ENCODE measurements around the gene IL17B.

The IL17B gene

GRCh38 chr5:149326611-149327010 is 52.5 kb downstream of the IL17B start:
- Mint-ChIP-seq H3K4me1 (peaks cover 25% of the 10 kb centered on the region), H3K27me3 (ENCODE audit: low read depth) (no peaks in the 10 kb centered on the region), H3K9me3 (no peaks in the 10 kb centered on the region), H3K27ac (no peak overlapping the region), H3K4me3 (no peak overlapping the region), H3K36me3 (ENCODE audit: low read depth) (no peaks in the 10 kb centered on the region)
- TF ChIP-seq, protein P1, sequence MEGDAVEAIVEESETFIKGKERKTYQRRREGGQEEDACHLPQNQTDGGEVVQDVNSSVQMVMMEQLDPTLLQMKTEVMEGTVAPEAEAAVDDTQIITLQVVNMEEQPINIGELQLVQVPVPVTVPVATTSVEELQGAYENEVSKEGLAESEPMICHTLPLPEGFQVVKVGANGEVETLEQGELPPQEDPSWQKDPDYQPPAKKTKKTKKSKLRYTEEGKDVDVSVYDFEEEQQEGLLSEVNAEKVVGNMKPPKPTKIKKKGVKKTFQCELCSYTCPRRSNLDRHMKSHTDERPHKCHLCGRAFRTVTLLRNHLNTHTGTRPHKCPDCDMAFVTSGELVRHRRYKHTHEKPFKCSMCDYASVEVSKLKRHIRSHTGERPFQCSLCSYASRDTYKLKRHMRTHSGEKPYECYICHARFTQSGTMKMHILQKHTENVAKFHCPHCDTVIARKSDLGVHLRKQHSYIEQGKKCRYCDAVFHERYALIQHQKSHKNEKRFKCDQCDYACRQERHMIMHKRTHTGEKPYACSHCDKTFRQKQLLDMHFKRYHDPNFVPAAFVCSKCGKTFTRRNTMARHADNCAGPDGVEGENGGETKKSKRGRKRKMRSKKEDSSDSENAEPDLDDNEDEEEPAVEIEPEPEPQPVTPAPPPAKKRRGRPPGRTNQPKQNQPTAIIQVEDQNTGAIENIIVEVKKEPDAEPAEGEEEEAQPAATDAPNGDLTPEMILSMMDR (IDR thresholded peaks at IDR 0.05; ENCODE audit: unreplicated experiment in 3 of 3): no peak

DNA sequence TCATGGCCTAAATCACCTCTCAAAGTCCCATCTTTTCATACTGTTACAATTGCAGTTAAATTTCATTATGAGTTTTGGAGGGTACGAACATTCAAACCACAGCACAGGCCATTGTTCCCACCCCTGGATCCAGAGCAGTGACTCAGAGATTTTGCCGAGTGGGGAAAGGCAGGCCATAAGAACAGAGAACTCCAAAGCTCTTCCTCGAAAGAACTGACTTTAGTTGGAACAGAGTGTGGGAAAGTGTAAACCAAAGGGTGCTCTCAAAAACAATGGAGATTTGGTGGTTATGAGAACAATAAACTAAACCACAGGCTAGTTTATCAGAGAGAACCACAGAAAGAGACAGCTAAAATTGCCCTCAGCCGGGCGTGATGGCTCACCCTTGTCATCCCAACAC is 53.2 kb downstream of the IL17B start:
- Mint-ChIP-seq H3K4me3 (no peak overlapping the region), H3K27me3 (ENCODE audit: low read depth) (no peaks in the 10 kb centered on the region), H3K4me1 (peaks cover 29% of the 10 kb centered on the region), H3K27ac (no peak overlapping the region), H3K9me3 (no peaks in the 10 kb centered on the region), H3K36me3 (ENCODE audit: low read depth) (no peaks in the 10 kb centered on the region)
- TF ChIP-seq, protein P1 (IDR thresholded peaks at IDR 0.05; ENCODE audit: unreplicated experiment in 3 of 3): no peak

GRCh38 chr5:149325166-149325735 is 53.8 kb downstream of the IL17B start:
- H3K4me3 Mint-ChIP-seq: no peak overlapping the region
- no peaks in the 10 kb centered on the region for H3K9me3 Mint-ChIP-seq
- H3K27ac Mint-ChIP-seq: peak overlapping the region in 2 of 3 experiments; percentile 51 to 100
- TF ChIP-seq, protein P1 (IDR thresholded peaks at IDR 0.05; ENCODE audit: unreplicated experiment in 3 of 3): no peak
- peaks cover 35% of the 10 kb centered on the region for H3K4me1 Mint-ChIP-seq
- no peaks in the 10 kb centered on the region for H3K27me3 Mint-ChIP-seq (ENCODE audit: low read depth)
- H3K36me3 Mint-ChIP-seq (ENCODE audit: low read depth): no peaks in the 10 kb centered on the region

DNA sequence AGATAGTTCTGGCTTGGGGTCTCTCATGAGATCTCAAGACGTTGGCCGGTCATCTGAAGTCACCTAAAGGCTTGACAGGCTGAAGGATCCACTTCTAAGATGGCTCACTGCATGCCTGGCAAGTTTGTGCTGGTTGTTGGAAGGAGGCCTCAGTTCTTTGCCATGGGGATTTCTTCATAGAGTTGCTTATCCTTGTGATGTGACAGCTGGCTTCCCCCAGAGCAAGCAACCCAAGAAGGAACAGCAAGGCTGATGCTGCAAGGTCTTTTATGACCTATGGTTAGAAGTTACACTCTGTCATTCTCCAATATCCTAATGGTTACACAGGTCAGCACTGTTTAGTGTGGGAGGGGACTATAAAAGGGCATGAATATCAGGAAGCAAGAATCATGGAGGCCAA is 54.5 kb downstream of the IL17B start:
- peaks cover 41% of the 10 kb centered on the region for H3K4me1 Mint-ChIP-seq
- H3K36me3 Mint-ChIP-seq (ENCODE audit: low read depth): no peaks in the 10 kb centered on the region
- peak overlapping the region; percentile 18 to 100 (median 99) for H3K27ac Mint-ChIP-seq
- TF ChIP-seq, protein P1 (IDR thresholded peaks at IDR 0.05; ENCODE audit: unreplicated experiment in 3 of 3): no peak
- H3K4me3 Mint-ChIP-seq: no peak overlapping the region
- H3K27me3 Mint-ChIP-seq (ENCODE audit: low read depth): no peaks in the 10 kb centered on the region
- H3K9me3 Mint-ChIP-seq: no peaks in the 10 kb centered on the region

All from nephron (organoid).